Mammary epithelial cell (primary cell): Measurements from ENCODE around the gene SLC25A21.

Experiments
- EZH2 ChIP-seq: IDR thresholded peaks from 2 replicates; pipeline ENCODE4 v1.6.1; 2012; ENCODE audit warnings: low read length, inconsistent platforms, borderline replicate concordance
- TF ChIP-seq, protein P1 (sequence below), 2 donors: IDR thresholded peaks in 1 of 2; conservative IDR thresholded peaks in 1 of 2; 2 replicates each; pipeline ENCODE4 v1.5.1; 2011 to 2012; ENCODE audit warnings: inconsistent platforms in 2 of 2, low read length in 2 of 2, mild to moderate bottlenecking in 2 of 2, control low read depth in 1 of 2, low read depth in 1 of 2; ENCODE audit not compliant: insufficient read depth in 1 of 2; ENCODE audit errors: extremely low read depth in 1 of 2

DNA sequence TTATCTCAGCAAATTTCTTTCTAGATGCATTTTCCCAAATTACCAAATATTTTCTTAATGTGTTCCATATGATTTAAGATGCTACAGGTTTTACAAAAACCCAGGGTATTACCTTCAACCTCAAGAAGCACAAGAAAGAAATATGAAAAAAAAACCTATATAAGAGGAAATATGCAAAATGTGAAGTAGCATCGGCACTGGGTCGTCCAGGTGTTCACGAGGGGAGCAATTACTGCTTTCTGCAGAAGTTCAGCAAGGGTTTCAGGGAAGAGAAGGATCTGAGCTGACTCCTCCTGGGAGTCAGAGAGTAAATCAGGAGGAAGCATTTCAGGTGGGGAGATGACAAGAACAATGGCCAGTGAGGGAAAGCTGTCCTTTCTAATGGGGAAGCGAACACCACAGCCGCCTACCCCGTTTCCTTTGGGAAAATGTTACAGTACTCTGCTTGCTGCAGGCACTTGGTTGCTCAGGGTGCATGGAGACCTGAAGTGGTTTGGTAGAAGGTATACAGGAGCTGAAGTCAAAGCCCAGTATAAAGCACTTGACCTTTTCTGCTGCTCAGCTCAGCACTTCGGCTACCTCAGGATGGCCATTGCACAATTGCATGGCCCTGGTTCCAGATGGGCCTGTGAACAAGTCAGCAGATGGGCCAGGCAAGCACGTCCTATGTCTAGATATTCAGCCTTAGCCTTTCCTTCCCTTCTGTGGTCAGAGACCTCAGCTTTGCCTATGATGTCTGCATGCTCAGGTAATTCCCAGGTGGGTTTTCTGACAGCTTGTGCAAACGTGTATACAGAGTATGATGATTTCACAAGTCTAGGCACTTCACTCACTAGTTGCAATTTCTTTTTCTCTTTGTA, 355.1 kb downstream of the SLC25A21 start:
- TF ChIP-seq, protein P1, sequence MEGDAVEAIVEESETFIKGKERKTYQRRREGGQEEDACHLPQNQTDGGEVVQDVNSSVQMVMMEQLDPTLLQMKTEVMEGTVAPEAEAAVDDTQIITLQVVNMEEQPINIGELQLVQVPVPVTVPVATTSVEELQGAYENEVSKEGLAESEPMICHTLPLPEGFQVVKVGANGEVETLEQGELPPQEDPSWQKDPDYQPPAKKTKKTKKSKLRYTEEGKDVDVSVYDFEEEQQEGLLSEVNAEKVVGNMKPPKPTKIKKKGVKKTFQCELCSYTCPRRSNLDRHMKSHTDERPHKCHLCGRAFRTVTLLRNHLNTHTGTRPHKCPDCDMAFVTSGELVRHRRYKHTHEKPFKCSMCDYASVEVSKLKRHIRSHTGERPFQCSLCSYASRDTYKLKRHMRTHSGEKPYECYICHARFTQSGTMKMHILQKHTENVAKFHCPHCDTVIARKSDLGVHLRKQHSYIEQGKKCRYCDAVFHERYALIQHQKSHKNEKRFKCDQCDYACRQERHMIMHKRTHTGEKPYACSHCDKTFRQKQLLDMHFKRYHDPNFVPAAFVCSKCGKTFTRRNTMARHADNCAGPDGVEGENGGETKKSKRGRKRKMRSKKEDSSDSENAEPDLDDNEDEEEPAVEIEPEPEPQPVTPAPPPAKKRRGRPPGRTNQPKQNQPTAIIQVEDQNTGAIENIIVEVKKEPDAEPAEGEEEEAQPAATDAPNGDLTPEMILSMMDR (conservative IDR thresholded peaks at IDR 0.05 in 1 of 2, IDR thresholded peaks at IDR 0.05 in 1 of 2; ENCODE audit: extremely low read depth in 1 of 2, insufficient read depth in 1 of 2, low read depth in 1 of 2, low read length in 2 of 2): no peak
- TF ChIP-seq EZH2: no peak
